Stimulated activated CD8-positive, alpha-beta memory T cell treated with anti-CD3 and anti-CD28 coated beads, Interleukin-12 subunit alpha, Interleukin-12 subunit beta, amount 100 ng/mL, for 24 hours (primary cell): ENCODE data around the gene CREB5.
"Not testable (repeated sequence)": the region's sequence is repeated elsewhere in the genome, so short reads cannot be mapped to it uniquely, and the experiment has no call there.

Source experiments
- DNase-seq: peaks from one replicate; pipeline ENCODE4 v3.0.0-alpha.2; 2020; ENCODE audit errors: extremely low read depth

Gene CREB5

DNA sequence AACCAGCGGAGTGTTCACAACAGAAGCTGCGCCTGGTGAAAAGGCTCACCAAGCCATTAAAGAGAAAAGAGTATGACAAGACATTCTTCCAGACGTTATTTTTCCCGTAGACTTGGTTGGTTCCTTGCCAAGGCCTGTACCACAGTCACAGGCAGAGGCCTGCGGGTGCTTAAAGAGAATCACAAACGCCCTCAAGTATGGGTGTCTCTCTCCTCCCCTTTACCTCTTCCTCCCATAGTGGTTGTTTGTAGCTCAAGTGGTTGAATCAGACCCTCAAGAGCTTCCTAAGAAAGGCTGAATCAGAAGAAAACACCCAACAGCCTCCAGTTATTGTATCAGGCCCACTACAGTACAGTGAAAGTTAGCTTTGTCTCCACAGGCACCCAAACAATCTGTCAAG lies 169.0 kb downstream of the CREB5 start:
- DNase-seq = no peak

DNA sequence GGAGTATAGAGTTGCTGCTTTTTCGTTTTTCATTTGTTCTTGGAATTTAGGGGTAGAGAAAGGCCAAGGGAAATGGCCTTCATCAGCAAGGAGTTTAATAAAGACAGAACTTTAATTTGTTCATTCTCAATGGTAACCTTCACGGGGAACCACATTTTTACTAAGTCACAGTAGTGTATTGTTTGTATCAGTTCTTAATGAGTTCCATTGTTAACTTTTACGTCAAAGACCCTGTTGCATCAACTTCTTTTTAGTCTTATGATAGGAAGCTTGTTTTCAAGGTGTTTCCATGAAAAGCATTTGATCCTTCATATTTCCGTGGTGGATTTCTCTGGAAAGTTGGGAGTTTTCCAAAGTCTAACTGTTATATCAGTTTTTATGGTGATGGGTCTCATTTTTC lies 169.9 kb downstream of the CREB5 start:
- DNase-seq = no peak

GRCh38 chr7:28584235-28584634 lies 171.9 kb downstream of the CREB5 start:
- DNase-seq = no peak

DNA sequence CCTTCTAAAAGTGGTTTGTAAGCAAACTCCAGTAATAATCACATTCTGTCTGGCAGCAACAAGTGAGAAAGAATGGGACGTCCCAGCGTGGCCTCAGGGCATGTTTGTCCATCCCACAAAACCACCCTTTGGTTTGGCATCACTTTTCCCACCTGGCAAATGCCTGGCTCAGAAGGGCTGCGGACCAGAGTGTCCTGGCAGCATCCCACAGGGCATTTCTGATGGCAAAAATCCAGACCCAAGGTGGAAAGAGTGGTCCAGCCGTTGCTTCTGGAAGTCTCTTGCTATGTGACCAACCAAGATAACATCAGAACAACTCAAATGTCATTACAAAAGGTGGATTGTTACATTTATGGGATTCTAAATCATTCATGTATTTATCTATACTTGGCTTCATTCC lies 174.4 kb downstream of the CREB5 start:
- DNase-seq = no peak

GRCh38 chr7:28587211-28587610 lies 174.9 kb downstream of the CREB5 start:
- no peak for DNase-seq

DNA sequence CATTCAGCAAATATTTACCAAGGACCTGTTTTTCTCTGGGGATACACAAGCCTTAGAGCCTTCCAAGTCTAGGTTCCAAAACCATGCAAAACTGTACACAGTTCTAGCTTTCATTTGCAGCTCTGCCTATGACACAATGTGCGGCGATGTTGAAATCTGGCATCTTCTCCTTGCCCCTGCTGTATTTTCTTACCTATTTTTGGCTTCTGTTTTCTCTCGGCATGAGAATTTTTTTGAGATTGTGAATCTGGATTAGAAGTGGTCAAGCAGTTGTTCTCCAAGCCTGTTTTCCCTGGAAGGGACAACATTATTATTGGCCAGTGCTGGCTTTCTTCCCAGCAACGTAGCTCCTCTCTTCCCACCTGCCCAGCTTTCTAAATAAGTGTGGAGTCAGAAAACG lies 176.3 kb downstream of the CREB5 start:
- no peak for DNase-seq

DNA sequence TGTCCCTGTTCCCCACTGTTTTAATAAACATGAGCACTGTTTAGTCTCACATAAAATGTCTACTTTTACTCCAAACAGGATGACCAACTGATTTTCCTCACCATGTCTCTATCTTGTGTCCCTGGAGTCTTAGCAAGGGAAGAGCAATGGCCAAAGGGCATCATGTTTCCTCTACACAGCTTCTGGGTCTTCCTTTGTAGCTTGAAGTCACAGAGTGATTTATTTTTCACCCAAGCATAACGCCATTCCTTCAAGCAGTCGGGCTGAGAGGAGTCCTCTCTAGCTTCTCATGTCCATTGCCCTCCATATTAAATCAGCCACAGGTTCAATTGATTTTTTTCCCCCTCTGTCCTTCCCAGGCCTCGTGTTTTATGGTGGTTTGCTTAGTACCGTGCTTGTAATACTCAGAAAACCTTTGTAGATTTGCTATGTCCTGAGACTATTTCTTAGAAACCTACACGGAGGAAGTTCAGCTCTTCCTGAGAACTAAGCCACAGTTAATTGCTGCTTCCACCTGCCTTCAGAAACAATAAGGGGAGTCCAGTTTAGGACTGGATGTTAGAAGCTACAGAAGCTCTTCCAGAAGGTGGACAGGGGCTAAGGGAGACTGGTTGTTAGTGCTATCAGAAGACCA lies 178.8 kb downstream of the CREB5 start:
- DNase-seq = no peak

DNA sequence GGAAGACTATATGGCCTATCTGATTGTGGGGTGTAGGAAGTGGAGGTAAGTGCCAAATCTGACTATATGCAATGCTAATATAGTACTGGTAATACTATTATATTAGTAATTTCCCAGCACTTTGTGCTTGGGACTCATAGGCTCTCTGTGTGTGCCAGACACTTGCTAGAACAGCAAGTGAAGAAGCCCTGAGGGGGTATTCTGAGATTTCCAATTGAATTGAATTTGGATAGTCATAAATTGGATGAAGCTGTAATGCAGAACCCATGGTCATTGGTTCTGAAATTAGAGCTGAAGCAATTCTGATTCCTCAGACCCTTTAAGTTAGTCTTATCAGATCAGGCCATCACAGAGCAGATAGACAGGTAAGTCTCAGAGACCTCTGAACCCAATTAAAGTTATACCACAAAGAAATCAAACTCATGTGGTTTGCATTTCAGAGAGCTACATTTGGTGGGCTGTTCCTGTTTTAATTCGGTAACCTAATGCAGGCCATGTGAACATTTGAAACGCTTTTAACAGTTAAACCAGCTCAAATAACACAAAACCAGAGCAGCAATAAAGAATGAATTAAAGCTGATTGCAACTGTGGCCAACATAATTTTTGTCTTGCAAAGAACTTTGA lies 179.5 kb downstream of the CREB5 start:
- no peak for DNase-seq

GRCh38 chr7:28592861-28593260 lies 180.5 kb downstream of the CREB5 start:
- DNase-seq = no peak

- no peak for DNase-seq
Measured at GRCh38 chr7:28595076-28595475, 182.8 kb downstream of the CREB5 start.

- DNase-seq = no peak
Measured at GRCh38 chr7:28595801-28596200, 183.5 kb downstream of the CREB5 start.

GRCh38 chr7:28596245-28596935 lies 184.1 kb downstream of the CREB5 start:
- DNase-seq = no peak

GRCh38 chr7:28597284-28597683 lies 185.0 kb downstream of the CREB5 start:
- DNase-seq = no peak

GRCh38 chr7:28598037-28598436 lies 185.7 kb downstream of the CREB5 start:
- DNase-seq = not testable (repeated sequence)

DNA sequence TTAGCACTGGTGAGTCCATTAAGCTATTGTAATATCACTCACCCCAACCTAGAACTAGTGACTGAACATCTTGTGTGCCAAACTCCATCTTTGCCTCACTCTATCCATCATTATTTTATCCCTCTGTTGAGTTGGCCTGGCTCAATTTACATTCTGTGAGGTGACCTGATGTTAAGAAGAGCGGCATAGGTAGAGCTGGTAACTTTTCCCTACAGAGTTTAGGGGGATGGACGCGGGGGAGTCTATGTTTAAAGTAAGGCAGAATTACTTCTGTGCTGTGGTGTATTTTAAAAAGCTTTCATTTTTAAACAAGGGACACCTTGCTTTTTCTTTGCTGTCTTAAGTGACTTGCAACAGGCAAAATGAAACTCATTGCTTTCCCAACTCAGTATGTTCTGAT lies 186.3 kb downstream of the CREB5 start:
- DNase-seq = no peak

DNA sequence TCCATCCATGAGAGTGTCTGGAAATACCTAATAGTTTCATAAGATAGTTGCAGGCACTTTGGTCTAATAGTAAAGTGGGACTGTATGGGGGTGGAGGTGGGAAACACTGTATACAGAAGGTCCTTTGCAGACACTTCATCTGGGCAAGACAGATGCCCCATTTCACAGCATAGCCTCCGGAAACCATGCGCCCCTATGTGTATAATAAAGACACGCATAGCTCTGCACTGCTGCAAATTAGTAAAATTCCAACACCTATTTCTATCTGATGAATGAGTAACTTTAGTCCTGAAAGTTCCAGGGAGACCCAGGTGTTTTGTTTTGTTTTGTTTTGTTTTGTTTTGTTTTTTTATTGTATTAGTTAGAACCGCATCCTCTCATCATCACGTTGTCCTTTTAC lies 187.1 kb downstream of the CREB5 start:
- no peak for DNase-seq

DNA sequence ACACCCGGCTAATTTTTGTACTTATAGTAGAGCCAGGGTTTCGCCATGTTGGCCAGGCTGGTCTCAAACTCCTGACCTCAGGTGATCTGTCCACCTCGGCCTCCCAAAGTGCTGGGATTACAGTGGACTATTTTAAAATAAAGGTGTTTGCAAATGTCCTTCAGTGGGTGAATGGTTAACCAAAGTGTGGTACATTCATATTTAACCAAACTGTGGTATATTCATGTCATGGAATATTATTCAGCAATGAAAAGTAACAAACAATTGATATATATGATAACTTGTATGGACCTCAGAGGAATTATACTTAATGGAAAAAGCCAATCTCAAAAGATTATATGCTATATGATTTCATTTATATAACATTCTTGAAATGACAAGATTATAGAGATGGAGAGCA lies 190.0 kb downstream of the CREB5 start:
- DNase-seq = no peak

GRCh38 chr7:28605427-28606085 lies 193.2 kb downstream of the CREB5 start:
- DNase-seq = no peak

DNA sequence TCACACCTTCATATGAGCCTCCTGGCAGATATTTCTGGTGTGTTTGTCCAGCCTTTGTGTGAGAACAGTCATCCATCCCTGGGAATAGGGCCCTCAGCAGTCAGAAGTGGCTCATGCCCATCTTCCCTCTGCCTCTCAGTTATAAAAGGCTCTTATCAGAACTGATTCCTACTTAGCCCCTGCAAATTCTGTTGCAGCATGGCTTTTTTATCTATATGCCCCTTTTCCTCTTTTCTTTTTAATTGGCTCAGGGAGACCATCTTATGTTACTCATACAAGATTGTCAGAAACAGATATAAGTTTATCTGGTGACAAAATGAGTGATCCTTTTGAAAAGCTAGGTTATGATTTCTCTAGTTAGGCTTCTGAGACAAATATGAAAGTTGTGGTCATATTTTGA lies 194.1 kb downstream of the CREB5 start:
- no peak for DNase-seq

GRCh38 chr7:28607855-28608193 lies 195.5 kb downstream of the CREB5 start:
- no peak for DNase-seq

DNA sequence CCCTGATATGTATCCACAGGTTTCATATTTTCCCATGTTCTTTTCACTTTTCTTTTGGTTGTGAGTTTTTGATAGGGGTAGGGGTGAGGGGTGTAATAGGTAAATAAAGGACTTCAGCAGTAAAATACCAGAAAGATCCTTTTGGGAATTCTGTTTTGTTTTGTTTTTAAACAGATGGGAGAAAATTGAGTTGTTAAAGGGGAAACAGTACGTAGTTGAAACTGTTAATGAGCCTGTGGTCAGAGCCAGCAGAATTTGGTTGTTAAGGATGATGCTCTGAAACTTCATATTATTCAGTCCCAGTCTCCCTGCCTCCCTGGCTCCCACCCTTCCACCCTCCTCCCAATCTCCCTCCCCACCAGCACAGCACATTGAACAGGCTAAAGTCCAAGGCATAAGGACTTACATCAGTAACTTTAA lies 195.9 kb downstream of the CREB5 start:
- no peak for DNase-seq

DNA sequence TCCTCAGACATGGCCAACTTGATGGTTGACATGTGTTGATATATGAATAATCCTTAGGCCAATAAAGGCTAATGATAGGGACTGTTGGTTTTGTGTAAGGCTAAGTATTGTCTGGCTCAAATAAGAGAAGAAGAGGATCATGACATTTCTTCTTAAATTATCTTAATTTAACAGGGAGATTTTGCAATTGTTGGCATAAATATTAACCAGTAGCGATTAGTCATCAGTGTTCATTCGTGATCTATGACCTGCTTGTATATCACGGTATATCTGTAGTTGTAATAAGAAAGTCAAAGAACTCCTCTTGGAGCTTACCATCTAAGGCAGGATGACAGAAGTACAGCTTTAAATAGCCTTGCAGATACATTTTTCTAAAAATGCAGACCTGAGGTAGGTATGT lies 196.4 kb downstream of the CREB5 start:
- no peak for DNase-seq

DNA sequence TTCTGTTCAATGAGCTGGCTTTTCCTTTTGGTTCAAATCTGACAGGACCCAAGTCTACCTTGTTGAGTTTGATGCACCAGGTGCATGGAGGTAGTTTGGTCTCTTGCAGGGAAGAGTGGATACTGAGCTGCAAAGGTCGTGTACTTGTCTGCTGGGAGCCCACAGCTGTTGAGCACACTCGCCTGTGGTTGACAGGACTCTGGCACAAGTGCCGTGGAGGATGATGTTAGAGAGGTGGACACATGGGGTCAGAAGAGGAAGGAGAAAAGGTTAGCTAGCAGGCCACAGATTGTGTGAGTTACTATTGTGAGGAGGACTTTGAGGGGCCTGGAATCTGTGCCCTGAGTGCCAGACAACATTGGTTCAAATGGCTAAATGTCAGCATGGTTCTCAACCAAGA lies 197.3 kb downstream of the CREB5 start:
- no peak for DNase-seq
